IMR-90 (cell line): ENCODE results near the gene LRRC47. TPM values are rescaled to one million over a fixed set of nuclear protein-coding genes. Genes with fewer than 3 reads are reported as not detected.

ENCODE experiments used
- ATAC-seq: fragments of 200-7000 bp; cut with Tn5 transposase; 2 replicates; pipeline ENCODE4 v1.9.1; 2020; ENCODE audit warnings: low read depth, mild to moderate bottlenecking, moderate library complexity
- BruUV-seq: library from RNA; stranded (reverse); fragments of 400-500 nt; replicated peaks from 2 replicates; lab custom pipeline; 2021; lab: Mats Ljungman, UMichigan
- CTCF ChIA-PET: fragments of 300-600 bp; formaldehyde crosslinking; extraction: SDS; loops from one replicate; lab custom pipeline; 2021; ENCODE audit warnings: antibody characterized with exemption; lab: Yijun Ruan, JAX
- POLR2A ChIA-PET: fragments of 300-600 bp; sonication (Branson Sonifier 250); formaldehyde crosslinking; loops from one replicate; lab custom pipeline; 2022; ENCODE audit warnings: antibody characterized with exemption; ENCODE audit not compliant: unreplicated experiment; lab: Charles Lee
- DNase-seq: peaks from one replicate; pipeline ENCODE4 v3.0.0; 2013
- H2AFZ ChIP-seq: replicated peaks from 2 replicates; pipeline ENCODE3; 2013; ENCODE audit warnings: low read length, mild to moderate bottlenecking; ENCODE audit not compliant: poor library complexity
- H2AK5ac ChIP-seq: 2 replicates; pipeline ENCODE4 v1.6.1; 2013; ENCODE audit warnings: low read depth, low read length, inconsistent platforms
- H2AK9ac ChIP-seq: replicated peaks from 2 replicates; pipeline ENCODE3; 2013; ENCODE audit warnings: mild to moderate bottlenecking, low read depth, low read length, moderate library complexity; ENCODE audit not compliant: poor library complexity
- H2BK120ac ChIP-seq: 2 replicates; pipeline ENCODE4 v1.6.1; 2013; ENCODE audit warnings: low read depth, low read length, inconsistent platforms
- H2BK15ac ChIP-seq: 3 replicates; pipeline ENCODE4 v1.6.1; 2013; ENCODE audit warnings: low read depth, low read length, inconsistent platforms
- H2BK20ac ChIP-seq: 2 replicates; pipeline ENCODE4 v1.6.1; 2013; ENCODE audit warnings: low read depth, mild to moderate bottlenecking, inconsistent platforms, low read length, moderate library complexity
- H2BK5ac ChIP-seq: 2 replicates; pipeline ENCODE4 v1.6.1; 2013; ENCODE audit warnings: mild to moderate bottlenecking, low read depth, low read length, inconsistent platforms; ENCODE audit not compliant: poor library complexity, severe bottlenecking
- H3K14ac ChIP-seq: replicated peaks from 2 replicates; pipeline ENCODE4 v1.6.1; 2013; ENCODE audit warnings: low read depth, low read length, inconsistent platforms
- H3K18ac ChIP-seq: 2 replicates; pipeline ENCODE4 v1.6.1; 2013; ENCODE audit warnings: low read depth, low read length, control low read depth
- H3K23ac ChIP-seq: 2 replicates; pipeline ENCODE4 v1.6.1; 2013; ENCODE audit warnings: low read depth, low read length, inconsistent platforms
- H3K27ac ChIP-seq: 2 replicates; pipeline ENCODE4 v1.5.1; 2013; ENCODE audit warnings: mild to moderate bottlenecking, control low read depth, low read length; ENCODE audit not compliant: insufficient read depth
- H3K27me3 ChIP-seq: 2 replicates; pipeline ENCODE4 v1.6.1; 2013; ENCODE audit warnings: low read length; ENCODE audit not compliant: control insufficient read depth, insufficient read depth
- H3K36me3 ChIP-seq: 2 replicates; pipeline ENCODE4 v1.6.1; 2013; ENCODE audit warnings: low read length, mixed read lengths; ENCODE audit not compliant: control insufficient read depth, insufficient read depth
- H3K4ac ChIP-seq: 2 replicates; pipeline ENCODE4 v1.6.1; 2013; ENCODE audit warnings: low read depth, low read length, inconsistent platforms
- H3K4me1 ChIP-seq: 2 replicates; pipeline ENCODE4 v1.6.1; 2013; ENCODE audit warnings: low read length, mixed read lengths; ENCODE audit not compliant: control insufficient read depth, insufficient read depth
- H3K4me2 ChIP-seq: 2 replicates; pipeline ENCODE4 v1.6.1; 2013; ENCODE audit warnings: low read depth, mild to moderate bottlenecking, control low read depth, low read length, moderate library complexity
- H3K4me3 ChIP-seq: 2 replicates; pipeline ENCODE4 v1.5.1; 2013; ENCODE audit warnings: low read depth, mild to moderate bottlenecking, control low read depth, low read length, moderate library complexity; ENCODE audit not compliant: insufficient read depth
- H3K56ac ChIP-seq: 2 replicates; pipeline ENCODE4 v1.6.1; 2013; ENCODE audit warnings: low read length, inconsistent platforms; ENCODE audit not compliant: insufficient read depth; ENCODE audit errors: extremely low read depth
- H3K79me1 ChIP-seq, 2 experiments: 2 replicates each; pipeline ENCODE4 v1.6.1; 2013; ENCODE audit warnings: low read length in 2 of 2, inconsistent platforms in 1 of 2, low read depth in 1 of 2
- H3K9ac ChIP-seq: 2 replicates; pipeline ENCODE4 v1.6.1; 2013; ENCODE audit warnings: low read depth, low read length, control low read depth
- H3K9me1 ChIP-seq: 2 replicates; pipeline ENCODE4 v1.6.1; 2013; ENCODE audit warnings: low read length, inconsistent platforms; ENCODE audit not compliant: insufficient read depth
- H3K9me3 ChIP-seq: 2 replicates; pipeline ENCODE4 v1.6.1; 2013; ENCODE audit warnings: low read length; ENCODE audit not compliant: control insufficient read depth, insufficient read depth
- H4K20me1 ChIP-seq: 2 replicates; pipeline ENCODE4 v1.6.1; 2013; ENCODE audit warnings: low read length, inconsistent platforms; ENCODE audit not compliant: insufficient read depth
- H4K5ac ChIP-seq: 2 replicates; pipeline ENCODE4 v1.6.1; 2013; ENCODE audit warnings: mild to moderate bottlenecking, low read depth, low read length, control low read depth
- H4K8ac ChIP-seq, 2 experiments: 2 replicates each; pipeline ENCODE4 v1.6.1; 2013; ENCODE audit warnings: low read depth in 2 of 2, low read length in 2 of 2, control low read depth in 1 of 2, inconsistent platforms in 1 of 2
- H4K91ac ChIP-seq: 2 replicates; pipeline ENCODE4 v1.6.1; 2013; ENCODE audit warnings: low read depth, low read length, inconsistent platforms; ENCODE audit not compliant: insufficient read depth
- BHLHE40 ChIP-seq: fragments of 150-350 bp; IDR thresholded peaks from 2 replicates; pipeline ENCODE4 v1.6.1; 2016; ENCODE audit warnings: mild to moderate bottlenecking, low read depth, low read length
- CEBPB ChIP-seq: IDR thresholded peaks from 2 replicates; pipeline ENCODE4 v1.6.1; 2012; ENCODE audit warnings: low read depth, low read length, improper control_type of control experiment
- CHD1 ChIP-seq: IDR thresholded peaks from 2 replicates; pipeline ENCODE4 v1.6.1; 2012; ENCODE audit warnings: low read depth, low read length, improper control_type of control experiment
- FOS ChIP-seq: fragments of 150-350 bp; IDR thresholded peaks from 2 replicates; pipeline ENCODE4 v1.6.1; 2016; ENCODE audit warnings: low read depth, low read length
- MAFK ChIP-seq: IDR thresholded peaks from 2 replicates; pipeline ENCODE4 v1.6.1; 2012; ENCODE audit warnings: low read depth, low read length, improper control_type of control experiment
- NFE2L2 ChIP-seq: fragments of 150-350 bp; IDR thresholded peaks from 2 replicates; pipeline ENCODE4 v1.6.1; 2016; ENCODE audit warnings: low read depth, mild to moderate bottlenecking, low read length
- RCOR1 ChIP-seq: IDR thresholded peaks from 2 replicates; pipeline ENCODE4 v1.6.1; 2012; ENCODE audit warnings: mild to moderate bottlenecking, low read length, improper control_type of control experiment; ENCODE audit not compliant: insufficient replicate concordance
- RFX5 ChIP-seq: IDR thresholded peaks from 2 replicates; pipeline ENCODE4 v1.8.0; 2012; ENCODE audit warnings: low read depth, mild to moderate bottlenecking, low read length, moderate library complexity
- SMC3 ChIP-seq: fragments of 150-350 bp; IDR thresholded peaks from 2 replicates; pipeline ENCODE4 v1.6.1; 2016; ENCODE audit warnings: low read depth, mild to moderate bottlenecking, antibody characterized with exemption, low read length, moderate library complexity
- WGBS, 2 experiments: methylation state at CpG; one replicate each; pipeline versions ENCODE4 v1.1.5 to v1.1.7; 2013; ENCODE audit warnings: missing lambda C conversion rate in 2 of 2; ENCODE audit not compliant: insufficient read length in 1 of 2; ENCODE audit errors: extremely low coverage in 2 of 2; 5-methylcytosine and 5-hydroxymethylcytosine counted together
- dilution Hi-C: fragments of 300-500 bp; cut with HindIII; formaldehyde crosslinking; loops from one replicate; pipeline ENCODE4 v1.14.3; 2018; ENCODE audit warnings: low sequenced_read_pairs; ENCODE audit not compliant: unreplicated experiment
- in situ Hi-C: fragments of 300-500 bp; cut with MboI; formaldehyde crosslinking; loops from 3 replicates; pipeline ENCODE4 v1.14.3; 2019; ENCODE audit warnings: low sequenced_read_pairs, inconsistent platforms, mixed read lengths
- intact Hi-C: fragments of 100-400 bp; cut with micrococcal nuclease; formaldehyde crosslinking; loops from 2 replicates; pipeline ENCODE4 v1.10.0; 2022
- polyA plus RNA-seq, 3 experiments: library from polyadenylated mRNA; depleted of rRNA; stranded (reverse); fragments of >200 nt; gene quantifications; 2 replicates each; pipeline ENCODE4 v1.2.3, GENCODE V29; 2012; ENCODE audit warnings: low replicate concordance in 1 of 3
- total RNA-seq: library from RNA; depleted of rRNA; stranded (reverse); fragments of >200 nt; gene quantifications from 2 replicates; pipeline ENCODE4 v1.2.3, GENCODE V29; 2012

LRRC47 gene
- total and polyA plus RNA-seq, 2 of the 4 experiments (the other 2 are of a cell fraction), result 15.2 to 19.7 TPM

- H2AK9ac ChIP-seq, result no peak overlapping the region
- no peak overlapping the region for H3K18ac ChIP-seq
- no peak overlapping the region for H4K8ac ChIP-seq
- no peak for TF ChIP-seq FOS
- no peak for TF ChIP-seq MAFK
- TF ChIP-seq BHLHE40, result no peak
- no peak for TF ChIP-seq RCOR1
- no peak for TF ChIP-seq SMC3
- no peak for TF ChIP-seq CEBPB
- no peak for TF ChIP-seq NFE2L2
- no peak for TF ChIP-seq CHD1
- no peak for TF ChIP-seq RFX5
- no peak overlapping the region for H4K91ac ChIP-seq
- dilution Hi-C loops (no loop called here), in situ Hi-C loops (no loop called here), intact Hi-C loops (no loop called here)
- no peak overlapping the region for H2AFZ ChIP-seq
- no peak for ATAC-seq
- H2BK5ac ChIP-seq, result no peak overlapping the region
- H2BK15ac ChIP-seq, result no peak overlapping the region
- H3K56ac ChIP-seq, result no peak overlapping the region
- H3K23ac ChIP-seq, result no peak overlapping the region
- H3K4me2 ChIP-seq, result no peak overlapping the region
- no peak overlapping the region for H3K4me3 ChIP-seq
- peaks cover 40% of the 10 kb centered on the region for H3K36me3 ChIP-seq
- H3K27ac ChIP-seq, result no peak overlapping the region
- no peak overlapping the region for H2AK5ac ChIP-seq
- no peaks in the 10 kb centered on the region for H3K27me3 ChIP-seq
- BruUV-seq, result no TSS peak
- H3K14ac ChIP-seq, result no peak overlapping the region
- ChIA-PET POLR2A (no interaction called here), CTCF (no interaction called here)
- no peak for DNase-seq
- H3K9me3 ChIP-seq, result no peaks in the 10 kb centered on the region
- H2BK20ac ChIP-seq, result no peak overlapping the region
- H4K5ac ChIP-seq, result no peak overlapping the region
- 0 out of 2 replicates have a peak, but pooled peaks cover 6% of the 10 kb centered on the region for H3K9me1 ChIP-seq
- no peaks in the 10 kb centered on the region; the same call in 1 of the 2 replicates for H4K20me1 ChIP-seq
- WGBS, 2 experiments, result 89% methylated on average over 17 of the region's 24 CpGs; no CpG with 5 or more reads in 1 of the 2 experiments
- no peak overlapping the region for H3K4ac ChIP-seq
- peaks cover 11 to 24% of the 10 kb centered on the region in 2 experiments; a peak in 3 of 4 replicates for H3K79me1 ChIP-seq
- no peak overlapping the region for H3K9ac ChIP-seq
- no peak overlapping the region for H2BK120ac ChIP-seq
- peaks cover 6% of the 10 kb centered on the region; the same call in 1 of the 2 replicates for H3K4me1 ChIP-seq
These were observed 53.6 kb downstream of the LRRC47 start for GRCh38 chr1:3742439-3743298.
